H1 (cell line): ENCODE data around the gene CACNA1D. TPM values are rescaled to one million over a fixed set of nuclear protein-coding genes. Genes with fewer than 3 reads are reported as not detected.

Experiments
- CTCF ChIA-PET: fragments of 300-600 bp; sonication (Branson Sonifier 250); formaldehyde crosslinking; loops from one replicate; lab custom pipeline; 2021; ENCODE audit not compliant: partially characterized antibody; lab: Charles Lee
- POLR2A ChIA-PET: fragments of 300-600 bp; sonication (Branson Sonifier 250); formaldehyde crosslinking; loops from one replicate; lab custom pipeline; 2021; ENCODE audit warnings: inconsistent platforms; ENCODE audit not compliant: partially characterized antibody; lab: Charles Lee
- DNase-seq, 2 experiments: peaks; one replicate each; pipeline versions ENCODE4 v3.0.0 to v3.0.0-alpha.2; 2010 to 2022; ENCODE audit warnings: low spot score in 2 of 2, low read depth in 1 of 2, mixed read lengths in 1 of 2
- FAIRE-seq: peaks from 2 replicates; lab custom pipeline; 2011; peaks lifted over from hg19 to GRCh38; lab: Jason Lieb, UNC
- H2AFZ ChIP-seq: 2 replicates; pipeline ENCODE4 v1.8.1; 2012; ENCODE audit warnings: low read length, inconsistent platforms
- H2AK5ac ChIP-seq: 2 replicates; pipeline ENCODE4 v1.6.1; 2013; ENCODE audit warnings: low read depth, low read length
- H2BK120ac ChIP-seq: replicated peaks from 2 replicates; pipeline ENCODE3; 2013; ENCODE audit warnings: low read depth, low read length, inconsistent platforms
- H2BK12ac ChIP-seq: 2 replicates; pipeline ENCODE4 v1.6.1; 2013; ENCODE audit warnings: low read depth, low read length
- H2BK15ac ChIP-seq: 2 replicates; pipeline ENCODE4 v1.6.1; 2013; ENCODE audit warnings: low read length
- H2BK20ac ChIP-seq: 2 replicates; pipeline ENCODE4 v1.6.1; 2013; ENCODE audit warnings: low read length
- H2BK5ac ChIP-seq: 2 replicates; pipeline ENCODE4 v1.6.1; 2013; ENCODE audit warnings: low read depth, low read length
- H3K14ac ChIP-seq: 2 replicates; pipeline ENCODE4 v1.6.1; 2013; ENCODE audit warnings: inconsistent platforms; ENCODE audit not compliant: insufficient read length
- H3K18ac ChIP-seq: 2 replicates; pipeline ENCODE4 v1.6.1; 2013; ENCODE audit warnings: low read length; ENCODE audit errors: extremely low read depth
- H3K23ac ChIP-seq: 2 replicates; pipeline ENCODE4 v1.6.1; 2013; ENCODE audit warnings: inconsistent platforms; ENCODE audit not compliant: insufficient read length
- H3K23me2 ChIP-seq: 2 replicates; pipeline ENCODE4 v1.6.1; 2013; ENCODE audit warnings: low read depth, low read length
- H3K27ac ChIP-seq: 2 replicates; pipeline ENCODE4 v1.6.1; 2011; ENCODE audit warnings: low read depth, low read length, inconsistent platforms
- H3K27me3 ChIP-seq, 4 experiments: replicated peaks in 1 of 4; 1 replicate in 1 of 4; 2 replicates in 3 of 4; pipeline versions ENCODE4 v1.6.1 to v1.8.1; 2011 to 2013; ENCODE audit warnings: low read length in 3 of 4, mild to moderate bottlenecking in 3 of 4, inconsistent platforms in 2 of 4, mixed read lengths in 2 of 4, moderate library complexity in 1 of 4; ENCODE audit not compliant: control insufficient read depth in 3 of 4, insufficient read depth in 3 of 4; ENCODE audit errors: extremely low read depth in 1 of 4
- H3K36me3 ChIP-seq, 4 experiments: 2 replicates each; pipeline versions ENCODE4 v1.6.1 to v1.8.1; 2011 to 2013; ENCODE audit warnings: mild to moderate bottlenecking in 4 of 4, low read length in 3 of 4, moderate library complexity in 2 of 4, control low read depth in 1 of 4, inconsistent platforms in 1 of 4; ENCODE audit not compliant: insufficient read depth in 4 of 4, control insufficient read depth in 2 of 4
- H3K4ac ChIP-seq: replicated peaks from 2 replicates; pipeline ENCODE3; 2013; ENCODE audit warnings: low read length, low read depth, mixed read lengths, inconsistent platforms; ENCODE audit not compliant: insufficient read length
- H3K4me1 ChIP-seq, 4 experiments: replicated peaks in 1 of 4; 1 replicate in 1 of 4; 2 replicates in 3 of 4; pipeline versions ENCODE4 v1.6.1 to v1.8.1; 2011 to 2013; ENCODE audit warnings: low read length in 3 of 4, inconsistent platforms in 2 of 4, mixed read lengths in 1 of 4; ENCODE audit not compliant: insufficient read depth in 4 of 4, control insufficient read depth in 3 of 4
- H3K4me2 ChIP-seq, 2 experiments: 2 replicates each; pipeline versions ENCODE4 v1.6.1 to v1.8.1; 2011 to 2013; ENCODE audit warnings: low read depth in 2 of 2, low read length in 2 of 2, control low read depth in 1 of 2, inconsistent platforms in 1 of 2, mild to moderate bottlenecking in 1 of 2; ENCODE audit not compliant: insufficient read depth in 1 of 2
- H3K4me3 ChIP-seq, 4 experiments: fragments of 200-600, 300-600 bp in 1 of 4; sonication (generic), shearing (Covaris generic), sonication (Bioruptor Twin) in 1 of 4; 2 replicates each; pipeline versions ENCODE4 v1.5.1 to v1.8.1; 2011 to 2016; ENCODE audit warnings: low read length in 4 of 4, low read depth in 3 of 4, control low read depth in 2 of 4, inconsistent platforms in 2 of 4, mild to moderate bottlenecking in 2 of 4, mixed read lengths in 1 of 4, moderate library complexity in 1 of 4; ENCODE audit not compliant: insufficient read depth in 2 of 4; ENCODE audit errors: extremely low read depth in 1 of 4
- H3K56ac ChIP-seq: replicated peaks from 2 replicates; pipeline ENCODE3; 2013; ENCODE audit warnings: low read depth, mild to moderate bottlenecking, mixed read lengths, low read length, inconsistent platforms; ENCODE audit not compliant: insufficient read length
- H3K79me1 ChIP-seq: 2 replicates; pipeline ENCODE4 v1.6.1; 2013; ENCODE audit warnings: low read depth, low read length, control low read depth
- H3K79me2 ChIP-seq, 2 experiments: 2 replicates each; pipeline versions ENCODE4 v1.6.1 to v1.8.1; 2012 to 2013; ENCODE audit warnings: low read length in 2 of 2, mild to moderate bottlenecking in 2 of 2, inconsistent platforms in 1 of 2; ENCODE audit not compliant: insufficient read depth in 2 of 2, control insufficient read depth in 1 of 2
- H3K9ac ChIP-seq, 4 experiments: replicated peaks in 1 of 4; 1 replicate in 1 of 4; 2 replicates in 3 of 4; pipeline versions ENCODE4 v1.6.1 to v1.8.1; 2011 to 2013; ENCODE audit warnings: low read depth in 3 of 4, low read length in 3 of 4, control low read depth in 2 of 4, mild to moderate bottlenecking in 2 of 4, moderate library complexity in 2 of 4, inconsistent platforms in 1 of 4; ENCODE audit errors: extremely low read depth in 1 of 4
- H3K9me3 ChIP-seq, 2 experiments: 2 replicates each; pipeline versions ENCODE4 v1.6.1 to v1.8.1; 2012 to 2013; ENCODE audit warnings: mild to moderate bottlenecking in 2 of 2, moderate library complexity in 2 of 2, control low read depth in 1 of 2, inconsistent platforms in 1 of 2, low read depth in 1 of 2, low read length in 1 of 2, mixed read lengths in 1 of 2; ENCODE audit not compliant: insufficient read depth in 2 of 2
- H4K20me1 ChIP-seq, 2 experiments: replicated peaks in 1 of 2; 2 replicates each; pipeline versions ENCODE3 to v1.8.1; 2011 to 2013; ENCODE audit warnings: inconsistent platforms in 2 of 2, low read length in 2 of 2, mild to moderate bottlenecking in 1 of 2; ENCODE audit not compliant: insufficient read depth in 2 of 2, control insufficient read depth in 1 of 2
- H4K5ac ChIP-seq: 2 replicates; pipeline ENCODE4 v1.6.1; 2013; ENCODE audit warnings: low read length, low read depth, mixed read lengths, inconsistent platforms; ENCODE audit not compliant: insufficient read length
- H4K8ac ChIP-seq: 2 replicates; pipeline ENCODE4 v1.8.0; 2013; ENCODE audit warnings: mild to moderate bottlenecking, moderate library complexity, low read length, inconsistent platforms; ENCODE audit not compliant: insufficient read depth; ENCODE audit errors: extremely low read depth
- H4K91ac ChIP-seq: replicated peaks from 2 replicates; pipeline ENCODE3; 2013; ENCODE audit warnings: low read length, mixed read lengths, inconsistent platforms; ENCODE audit not compliant: insufficient read length
- CTCF ChIP-seq, 3 experiments: IDR thresholded peaks; 1 replicate in 2 of 3; 2 replicates in 1 of 3; pipeline versions ENCODE4 v1.5.1 to v1.6.1; 2011; ENCODE audit warnings: low read length in 3 of 3, mild to moderate bottlenecking in 3 of 3, inconsistent platforms in 2 of 3, low read depth in 1 of 3, moderate library complexity in 1 of 3; ENCODE audit not compliant: insufficient read depth in 1 of 3; ENCODE audit errors: control extremely low read depth in 1 of 3
- JUN ChIP-seq: IDR thresholded peaks from 2 replicates; pipeline ENCODE4 v1.6.1; 2011; ENCODE audit warnings: low read depth, mild to moderate bottlenecking, improper control_type of control experiment, low read length
- MAFK ChIP-seq: IDR thresholded peaks from 2 replicates; pipeline ENCODE4 v1.6.1; 2012; ENCODE audit warnings: low read depth, mild to moderate bottlenecking, improper control_type of control experiment, low read length
- SRF ChIP-seq: IDR thresholded peaks from 2 replicates; pipeline ENCODE4 v1.6.1; 2011; ENCODE audit warnings: mild to moderate bottlenecking, low read depth, low read length, moderate library complexity
- WGBS, 2 experiments: shearing (Covaris generic) in 1 of 2; methylation state at CpG; one replicate each; pipeline versions ENCODE4 v1.1.6 to v1.1.7; 2013 to 2015; ENCODE audit warnings: low lambda C conversion rate in 2 of 2, mixed read lengths in 2 of 2, inconsistent platforms in 1 of 2, low coverage in 1 of 2, missing lambda C conversion rate in 1 of 2; ENCODE audit not compliant: insufficient replicate concordance in 2 of 2, insufficient coverage in 1 of 2, insufficient read length in 1 of 2; ENCODE audit errors: extremely low coverage in 1 of 2, missing lambda C conversion rate in 1 of 2; 5-methylcytosine and 5-hydroxymethylcytosine counted together
- polyA plus RNA-seq, 7 experiments: library from polyadenylated mRNA; depleted of rRNA in 3 of 7; stranded (reverse) in 5 of 7; unstranded in 2 of 7; fragments of >200 nt in 5 of 7; fragments of 200-250 nt in 2 of 7; gene quantifications; 1 replicate in 5 of 7; 2 replicates in 1 of 7; 4 replicates in 1 of 7; pipeline versions ENCODE4 v1.2.1 to v1.2.3, GENCODE V29; 2011 to 2013; ENCODE audit warnings: missing spikeins in 2 of 7, mixed read lengths in 2 of 7
- total RNA-seq: library from RNA; stranded (reverse); fragmentation: NEBNext Ultra II Directional; extraction: Animal tissue kit (Norgen Biotek cat#: 25700); gene quantifications from 2 replicates; pipeline ENCODE4 v1.2.1, GENCODE V29; 2021

The CACNA1D gene
- total and polyA plus RNA-seq, 2 of the 8 experiments (the other 6 are each of a cell fraction or from before 2014, with no cell fraction given), result 2.0 to 2.9 TPM

GRCh38 chr3:53665608-53666425 lies 171.4 kb downstream of the CACNA1D start:
- no peak overlapping the region for H3K23ac ChIP-seq
- no peak overlapping the region for H2BK12ac ChIP-seq
- H3K36me3 ChIP-seq, result no peaks in the 10 kb centered on the region; a peak in 1 of 8 replicates
- peaks cover 2 to 6% of the 10 kb centered on the region in 2 experiments; a peak in 1 of 4 replicates for H3K9me3 ChIP-seq
- no peak overlapping the region for H3K4me2 ChIP-seq
- no peak overlapping the region for H2BK5ac ChIP-seq
- no peaks in the 10 kb centered on the region for H3K79me1 ChIP-seq
- H3K27me3 ChIP-seq, result no peaks in the 10 kb centered on the region
- H3K18ac ChIP-seq, result no peak overlapping the region
- no peak for FAIRE-seq
- H3K27ac ChIP-seq, result no peak overlapping the region
- TF ChIP-seq CTCF (IDR thresholded peaks at IDR 0.05; ENCODE audit: control extremely low read depth in 1 of 3, insufficient read depth in 1 of 3, low read depth in 1 of 3, low read length in 3 of 3) (no peak), SRF (no peak), JUN (no peak), MAFK (peak; percentile 43; the same call in 1 of the 2 replicates)
- TF ChIP-seq, all 59 proteins: peak for 1
- Histone ChIP-seq H3K4me3 (no peak overlapping the region), H3K56ac (no peak overlapping the region), H3K23me2 (no peaks in the 10 kb centered on the region), H2BK15ac (no peak overlapping the region), H3K14ac (no peak overlapping the region), H3K9ac (no peak overlapping the region), H2AFZ (no peak overlapping the region), H3K79me2 (no peaks in the 10 kb centered on the region), H2BK120ac (no peak overlapping the region), H3K4ac (no peak overlapping the region), H2BK20ac (no peak overlapping the region), H2AK5ac (no peak overlapping the region), H4K5ac (no peak overlapping the region), H4K8ac (no peak overlapping the region; the same call in 1 of the 2 replicates), H3K4me1 (no peaks in the 10 kb centered on the region), H4K91ac (no peak overlapping the region), H4K20me1 (no peaks in the 10 kb centered on the region)
- POLR2A ChIA-PET, result no interaction called here
- 95% methylated on average over 12 of the region's 12 CpGs; no CpG with 5 or more reads in 1 of the 2 experiments for WGBS, 2 experiments
- no peak for DNase-seq
- CTCF ChIA-PET, result interaction anchor here (1.2 to 8.1 kb wide), 4 partner anchors 17 to 103 kb away, joined by 3 to 46 read pairs (median 24); no protein-coding TSS in a partner anchor
